ENCODE measurements around the gene MMP20.
A peak's percentile ranks its signal among the peaks of the same experiment; 100 is the strongest.

MMP20 gene

DNA sequence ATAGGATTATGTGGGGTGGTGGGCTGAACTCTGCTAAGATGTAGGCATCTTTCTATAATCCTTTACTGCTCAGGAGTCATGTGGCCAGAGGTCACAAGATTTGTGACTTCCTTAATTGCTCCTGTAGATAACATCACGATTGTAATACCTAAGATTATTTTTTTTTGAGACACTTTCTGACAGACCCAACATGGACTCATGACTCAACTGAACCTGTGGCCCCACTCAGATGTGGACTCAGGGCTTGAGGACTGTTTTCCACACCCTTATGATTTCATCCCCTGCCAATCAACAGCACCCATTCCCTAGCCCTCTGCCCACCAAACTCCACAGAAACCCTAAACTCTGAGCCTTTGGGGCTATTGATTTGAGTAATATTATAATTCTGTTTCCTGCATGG lies 59.0 kb downstream of the MMP20 start:
- Histone ChIP-seq H2AFZ (ENCODE audit: low read length) (no peak overlapping the region), H3K9me3 (ENCODE audit: low read length) (peaks cover 14% of the 10 kb centered on the region), H3K79me2 (ENCODE audit: insufficient read depth, low read length) (no peaks in the 10 kb centered on the region), H3K27ac (ENCODE audit: low read depth, low read length, poor library complexity, severe bottlenecking) (no peak overlapping the region), H3K4me3 (ENCODE audit: low read depth, low read length, poor library complexity, severe bottlenecking) (no peak overlapping the region), H3K36me3 (ENCODE audit: insufficient read depth, low read length) (no peaks in the 10 kb centered on the region), H3K9ac (ENCODE audit: low read length) (no peak overlapping the region), H3K4me1 (ENCODE audit: insufficient read depth, low read length, severe bottlenecking) (peaks cover 25% of the 10 kb centered on the region), H3F3A (ENCODE audit: insufficient read depth, low read length) (no peaks in the 10 kb centered on the region), H4K20me1 (ENCODE audit: insufficient read depth, low read length) (no peaks in the 10 kb centered on the region), H3K27me3 (ENCODE audit: insufficient read depth, low read length) (no peaks in the 10 kb centered on the region), H3K4me2 (ENCODE audit: low read length) (no peak overlapping the region), H3K9me2 (ENCODE audit: low read depth, low read length) (no peaks in the 10 kb centered on the region)
- TF ChIP-seq, protein P1, sequence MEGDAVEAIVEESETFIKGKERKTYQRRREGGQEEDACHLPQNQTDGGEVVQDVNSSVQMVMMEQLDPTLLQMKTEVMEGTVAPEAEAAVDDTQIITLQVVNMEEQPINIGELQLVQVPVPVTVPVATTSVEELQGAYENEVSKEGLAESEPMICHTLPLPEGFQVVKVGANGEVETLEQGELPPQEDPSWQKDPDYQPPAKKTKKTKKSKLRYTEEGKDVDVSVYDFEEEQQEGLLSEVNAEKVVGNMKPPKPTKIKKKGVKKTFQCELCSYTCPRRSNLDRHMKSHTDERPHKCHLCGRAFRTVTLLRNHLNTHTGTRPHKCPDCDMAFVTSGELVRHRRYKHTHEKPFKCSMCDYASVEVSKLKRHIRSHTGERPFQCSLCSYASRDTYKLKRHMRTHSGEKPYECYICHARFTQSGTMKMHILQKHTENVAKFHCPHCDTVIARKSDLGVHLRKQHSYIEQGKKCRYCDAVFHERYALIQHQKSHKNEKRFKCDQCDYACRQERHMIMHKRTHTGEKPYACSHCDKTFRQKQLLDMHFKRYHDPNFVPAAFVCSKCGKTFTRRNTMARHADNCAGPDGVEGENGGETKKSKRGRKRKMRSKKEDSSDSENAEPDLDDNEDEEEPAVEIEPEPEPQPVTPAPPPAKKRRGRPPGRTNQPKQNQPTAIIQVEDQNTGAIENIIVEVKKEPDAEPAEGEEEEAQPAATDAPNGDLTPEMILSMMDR (IDR thresholded peaks at IDR 0.05; ENCODE audit: low read length): no peak
- no peak for TF ChIP-seq EZH2 (IDR thresholded peaks at IDR 0.05; ENCODE audit: borderline replicate concordance, low read length)

DNA sequence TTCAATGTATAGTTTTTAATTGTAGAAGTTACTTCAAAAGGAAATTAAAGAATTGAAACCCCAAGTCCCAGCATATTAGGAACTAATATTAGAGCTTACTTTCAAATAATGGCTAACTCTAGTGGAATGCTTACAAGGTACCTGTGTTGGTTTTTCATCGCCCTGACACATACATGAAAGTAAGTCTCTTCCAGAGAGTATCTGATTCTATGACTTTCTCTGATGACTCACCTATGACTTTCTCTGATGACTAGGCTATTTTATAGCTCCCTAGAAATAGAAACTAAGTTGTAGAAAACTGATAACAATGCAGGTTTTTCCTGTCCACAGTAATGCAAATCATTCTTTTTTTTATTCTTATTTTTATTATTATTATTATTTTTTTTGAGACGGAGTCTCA lies 61.0 kb downstream of the MMP20 start:
- no peaks in the 10 kb centered on the region for H4K20me1 ChIP-seq (ENCODE audit: insufficient read depth, low read length)
- H3K79me2 ChIP-seq (ENCODE audit: insufficient read depth, low read length): no peaks in the 10 kb centered on the region
- no peak overlapping the region for H2AFZ ChIP-seq (ENCODE audit: low read length)
- peaks cover 45% of the 10 kb centered on the region for H3K4me1 ChIP-seq (ENCODE audit: insufficient read depth, low read length, severe bottlenecking)
- no peaks in the 10 kb centered on the region for H3K9me2 ChIP-seq (ENCODE audit: low read depth, low read length)
- H3K9ac ChIP-seq (ENCODE audit: low read length): no peak overlapping the region
- H3K9me3 ChIP-seq (ENCODE audit: low read length): peaks cover 10% of the 10 kb centered on the region
- no peak for TF ChIP-seq EZH2 (IDR thresholded peaks at IDR 0.05; ENCODE audit: borderline replicate concordance, low read length)
- TF ChIP-seq, protein P1 (IDR thresholded peaks at IDR 0.05; ENCODE audit: low read length): no peak
- no peaks in the 10 kb centered on the region for H3F3A ChIP-seq (ENCODE audit: insufficient read depth, low read length)
- H3K4me3 ChIP-seq (ENCODE audit: low read depth, low read length, poor library complexity, severe bottlenecking): no peak overlapping the region
- no peaks in the 10 kb centered on the region for H3K27me3 ChIP-seq (ENCODE audit: insufficient read depth, low read length)
- 0 out of 2 replicates have a peak, but pooled peaks cover 1% of the 10 kb centered on the region for H3K36me3 ChIP-seq (ENCODE audit: insufficient read depth, low read length)
- H3K27ac ChIP-seq (ENCODE audit: low read depth, low read length, poor library complexity, severe bottlenecking): peak overlapping the region; percentile 25
- no peak overlapping the region for H3K4me2 ChIP-seq (ENCODE audit: low read length)

DNA sequence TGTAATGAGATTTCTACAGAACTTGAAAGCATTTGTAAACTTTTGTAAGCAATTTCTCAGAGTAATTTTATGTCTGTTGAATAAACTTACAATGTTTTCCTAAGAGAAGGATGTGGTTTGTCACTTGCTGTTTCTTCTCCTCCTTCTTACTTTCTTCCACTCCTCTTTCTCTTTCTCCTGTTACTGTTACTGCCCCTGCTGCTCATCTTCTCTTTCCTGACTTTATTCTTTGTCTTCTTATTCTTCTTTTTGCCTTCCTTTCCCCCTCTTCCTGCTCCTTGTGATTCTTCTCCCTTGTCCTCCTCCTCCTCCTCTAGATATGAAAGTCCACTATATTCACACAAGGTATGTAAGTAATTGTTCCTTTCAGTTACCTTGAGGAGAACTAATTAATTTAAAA lies 63.5 kb downstream of the MMP20 start:
- peak overlapping the region; percentile 94 for H3K27ac ChIP-seq (ENCODE audit: low read depth, low read length, poor library complexity, severe bottlenecking)
- peak overlapping the region; percentile 49 for H3K4me2 ChIP-seq (ENCODE audit: low read length)
- no peaks in the 10 kb centered on the region for H3K9me2 ChIP-seq (ENCODE audit: low read depth, low read length)
- H3K9ac ChIP-seq (ENCODE audit: low read length): peak overlapping the region; percentile 20
- no peaks in the 10 kb centered on the region for H3K27me3 ChIP-seq (ENCODE audit: insufficient read depth, low read length)
- no peak overlapping the region for H3K4me3 ChIP-seq (ENCODE audit: low read depth, low read length, poor library complexity, severe bottlenecking)
- no peaks in the 10 kb centered on the region for H3K79me2 ChIP-seq (ENCODE audit: insufficient read depth, low read length)
- TF ChIP-seq EZH2 (IDR thresholded peaks at IDR 0.05; ENCODE audit: borderline replicate concordance, low read length): no peak
- TF ChIP-seq, protein P1 (IDR thresholded peaks at IDR 0.05; ENCODE audit: low read length): no peak
- peaks cover 23% of the 10 kb centered on the region for H3K9me3 ChIP-seq (ENCODE audit: low read length)
- H3F3A ChIP-seq (ENCODE audit: insufficient read depth, low read length): no peaks in the 10 kb centered on the region
- H3K4me1 ChIP-seq (ENCODE audit: insufficient read depth, low read length, severe bottlenecking): peaks cover 49% of the 10 kb centered on the region
- H3K36me3 ChIP-seq (ENCODE audit: insufficient read depth, low read length): peaks cover 12% of the 10 kb centered on the region
- H4K20me1 ChIP-seq (ENCODE audit: insufficient read depth, low read length): no peaks in the 10 kb centered on the region
- peak overlapping the region; percentile 12; the same call in 1 of the 2 replicates for H2AFZ ChIP-seq (ENCODE audit: low read length)
